OCI-LY7 (cell line): ENCODE results near the gene ZNF135. TPM values are rescaled to one million over a fixed set of nuclear protein-coding genes. Genes with fewer than 3 reads are reported as not detected.

Experiments
- BruUV-seq: library from RNA; stranded (reverse); fragments of 400-500 nt; replicated peaks from 2 replicates; lab custom pipeline; 2021; lab: Mats Ljungman, UMichigan
- CTCF ChIA-PET: fragments of 300-600 bp; sonication (Branson Sonifier 250); formaldehyde crosslinking; loops from one replicate; lab custom pipeline; 2022; ENCODE audit warnings: antibody characterized with exemption; ENCODE audit not compliant: unreplicated experiment; lab: Charles Lee
- POLR2A ChIA-PET: fragments of 300-600 bp; sonication (Branson Sonifier 250); formaldehyde crosslinking; loops from one replicate; lab custom pipeline; 2022; ENCODE audit warnings: antibody characterized with exemption; lab: Charles Lee
- DNase-seq: peaks from one replicate; pipeline ENCODE4 v3.0.0-alpha.2; 2015; ENCODE audit warnings: low spot score
- H2AFZ ChIP-seq: fragments of 200-600 bp; sonication (generic), shearing (Covaris generic); 2 replicates; pipeline ENCODE4 v1.6.1; 2014; ENCODE audit warnings: mild to moderate bottlenecking, antibody characterized with exemption, low read length, moderate library complexity
- H3K27ac ChIP-seq: fragments of 200-600 bp; sonication (generic); 2 replicates; pipeline ENCODE4 v1.5.1; 2014; ENCODE audit warnings: mixed run types, low read depth, mild to moderate bottlenecking, moderate library complexity, low read length, inconsistent platforms; ENCODE audit not compliant: poor library complexity, severe bottlenecking
- H3K36me3 ChIP-seq: fragments of 200-600 bp; sonication (generic); 2 replicates; pipeline ENCODE4 v1.6.1; 2014; ENCODE audit warnings: mild to moderate bottlenecking, antibody characterized with exemption, low read length, moderate library complexity, mixed read lengths; ENCODE audit not compliant: insufficient read depth
- H3K4me1 ChIP-seq: fragments of 200-600 bp; sonication (generic); 2 replicates; pipeline ENCODE4 v1.5.1; 2014; ENCODE audit warnings: mild to moderate bottlenecking, low read length; ENCODE audit not compliant: insufficient read depth, poor library complexity, severe bottlenecking
- H3K4me2 ChIP-seq: fragments of 200-600 bp; sonication (generic); 2 replicates; pipeline ENCODE4 v1.6.1; 2014; ENCODE audit warnings: mild to moderate bottlenecking, low read length
- H3K4me3 ChIP-seq: fragments of 200-600 bp; sonication (generic); 2 replicates; pipeline ENCODE4 v1.5.1; 2014; ENCODE audit warnings: mild to moderate bottlenecking, low read depth, low read length; ENCODE audit not compliant: poor library complexity, severe bottlenecking
- H3K79me2 ChIP-seq: fragments of 200-600 bp; sonication (generic); 2 replicates; pipeline ENCODE4 v1.6.1; 2016; ENCODE audit warnings: low read depth, mild to moderate bottlenecking, low read length, moderate library complexity, mixed read lengths; ENCODE audit not compliant: insufficient read depth
- H3K9me2 ChIP-seq: fragments of 200-600 bp; sonication (generic); 2 replicates; pipeline ENCODE4 v1.6.1; 2016; ENCODE audit warnings: mild to moderate bottlenecking, low read length, mixed read lengths; ENCODE audit not compliant: insufficient read depth
- H3K9me3 ChIP-seq: fragments of 200-600 bp; sonication (generic); 2 replicates; pipeline ENCODE4 v1.6.1; 2014; ENCODE audit warnings: mild to moderate bottlenecking, mixed run types, low read length, mixed read lengths
- H4K20me1 ChIP-seq: fragments of 200-600 bp; sonication (generic); 2 replicates; pipeline ENCODE4 v1.6.1; 2014; ENCODE audit warnings: mild to moderate bottlenecking, antibody characterized with exemption, low read length, moderate library complexity, mixed read lengths; ENCODE audit not compliant: insufficient read depth
- CTCF ChIP-seq: fragments of 200-600 bp; sonication (generic); conservative IDR thresholded peaks from 2 replicates; pipeline ENCODE4 v1.5.1; 2014; ENCODE audit warnings: mild to moderate bottlenecking, antibody characterized with exemption, low read length, moderate library complexity, mixed read lengths
- EZH2phosphoT487 ChIP-seq: fragments of 200-600 bp; sonication (generic); IDR thresholded peaks from 2 replicates; pipeline ENCODE4 v1.6.1; 2018; ENCODE audit warnings: low read depth, borderline replicate concordance, mild to moderate bottlenecking, mixed run types, antibody characterized with exemption, low read length, moderate library complexity, mixed read lengths
- intact Hi-C: fragments of 100-400 bp; cut with micrococcal nuclease; formaldehyde crosslinking; loops from one replicate; pipeline ENCODE4 v1.10.0; 2022; ENCODE audit not compliant: unreplicated experiment
- total RNA-seq, 2 experiments: library from RNA; depleted of rRNA in 1 of 2; stranded (reverse); fragments of >200 nt in 1 of 2; shearing (Covaris generic) in 1 of 2; gene quantifications; 2 replicates each; pipeline ENCODE4 v1.2.3, GENCODE V29; 2014 to 2022

ZNF135 gene
- total RNA-seq, 2 experiments from 2014 or later, result not detected

DNA sequence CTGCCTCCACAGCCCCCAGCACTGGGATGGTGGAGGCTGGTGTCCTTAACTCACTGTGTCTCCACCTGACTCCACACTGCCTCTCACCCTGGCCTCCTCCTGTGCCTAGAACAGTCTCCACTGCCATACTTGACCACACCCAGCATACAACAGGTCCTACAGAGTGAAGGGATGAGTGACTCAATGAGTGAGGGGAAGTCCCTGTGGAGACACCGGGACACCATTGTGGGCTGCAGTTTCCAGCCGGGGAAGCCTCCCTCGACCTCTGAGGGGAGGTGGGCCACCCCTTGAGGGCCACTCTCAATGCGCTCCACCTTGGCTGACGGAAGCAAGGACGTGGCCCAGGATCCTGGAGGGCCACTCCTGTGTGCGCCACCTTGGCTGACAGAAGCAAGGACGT is 2.8 kb upstream of the ZNF135 start:
- CTCF ChIA-PET, result no interaction called here
- Histone ChIP-seq H2AFZ (no peak overlapping the region), H3K27ac (no peak overlapping the region), H3K79me2 (no peaks in the 10 kb centered on the region), H3K9me3 (no peaks in the 10 kb centered on the region), H3K4me2 (no peak overlapping the region), H3K4me3 (no peak overlapping the region), H3K9me2 (no peaks in the 10 kb centered on the region), H3K4me1 (no peaks in the 10 kb centered on the region), H3K36me3 (no peaks in the 10 kb centered on the region), H4K20me1 (no peaks in the 10 kb centered on the region)
- POLR2A ChIA-PET, result interaction anchor here (0.5 kb wide), 1 partner anchor 872 kb away, joined by 6 read pairs; no protein-coding TSS in a partner anchor
- intact Hi-C loops, result no loop called here
- TF ChIP-seq EZH2phosphoT487 (no peak), CTCF (no peak)
- no TSS peak for BruUV-seq
- no peak for DNase-seq

DNA sequence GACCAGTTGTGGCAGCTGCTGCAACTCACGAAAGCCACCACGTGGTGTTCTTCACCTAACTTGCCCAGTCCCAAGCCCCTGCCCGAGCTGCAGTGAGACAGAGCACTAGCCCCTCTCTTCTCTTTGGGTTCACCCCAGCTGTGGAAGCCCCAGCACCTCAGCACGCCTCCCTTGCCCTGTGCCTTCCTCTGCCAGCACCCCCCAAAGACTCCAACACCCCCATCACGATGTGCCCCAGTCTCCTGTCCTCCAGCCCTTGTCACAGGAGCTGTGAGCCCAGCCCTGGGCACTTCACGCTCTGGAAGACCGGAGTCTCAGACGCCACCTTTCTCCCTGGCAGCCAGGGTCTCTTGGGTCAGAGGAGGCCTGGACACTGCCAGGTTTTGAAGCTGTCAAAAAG is 2.2 kb upstream of the ZNF135 start:
- CTCF ChIA-PET, result no interaction called here
- BruUV-seq, result no TSS peak

More for the DNA sequence above, 2.2 kb upstream of the ZNF135 start:
- no peak overlapping the region for H3K27ac ChIP-seq
- TF ChIP-seq EZH2phosphoT487, result no peak
- no peak for TF ChIP-seq CTCF
- no peak for DNase-seq
- no peak overlapping the region for H2AFZ ChIP-seq
- POLR2A ChIA-PET, result no interaction called here
- H3K79me2 ChIP-seq, result no peaks in the 10 kb centered on the region
- H3K4me3 ChIP-seq, result no peak overlapping the region
- no peak overlapping the region for H3K4me2 ChIP-seq
- no peaks in the 10 kb centered on the region for H3K36me3 ChIP-seq
- H3K9me3 ChIP-seq, result no peaks in the 10 kb centered on the region
- no peaks in the 10 kb centered on the region for H4K20me1 ChIP-seq
- H3K4me1 ChIP-seq, result no peaks in the 10 kb centered on the region
- intact Hi-C loops, result no loop called here
- no peaks in the 10 kb centered on the region for H3K9me2 ChIP-seq
